ENCODE data around the gene NOTCH1.

GRCh38 chr9:136499935-136500910 lies 45.6 kb downstream of the NOTCH1 start:
- TF ChIP-seq CTCF (IDR thresholded peaks at IDR 0.05; ENCODE audit: borderline replicate concordance, extremely low read depth, low read length, poor library complexity, severe bottlenecking), result no peak
- no peak for TF ChIP-seq EZH2 (IDR thresholded peaks at IDR 0.05; ENCODE audit: borderline replicate concordance, low read depth, low read length, severe bottlenecking)

Data from DND-41 (cell line).